IPS-NIHi7 (cell line): ENCODE data around the gene PSMB4.

Experiments used
- DNase-seq: peaks from one replicate; pipeline ENCODE4 v3.0.0; 2012; ENCODE audit warnings: mixed read lengths; ENCODE audit errors: extremely low spot score

PSMB4 gene

DNA sequence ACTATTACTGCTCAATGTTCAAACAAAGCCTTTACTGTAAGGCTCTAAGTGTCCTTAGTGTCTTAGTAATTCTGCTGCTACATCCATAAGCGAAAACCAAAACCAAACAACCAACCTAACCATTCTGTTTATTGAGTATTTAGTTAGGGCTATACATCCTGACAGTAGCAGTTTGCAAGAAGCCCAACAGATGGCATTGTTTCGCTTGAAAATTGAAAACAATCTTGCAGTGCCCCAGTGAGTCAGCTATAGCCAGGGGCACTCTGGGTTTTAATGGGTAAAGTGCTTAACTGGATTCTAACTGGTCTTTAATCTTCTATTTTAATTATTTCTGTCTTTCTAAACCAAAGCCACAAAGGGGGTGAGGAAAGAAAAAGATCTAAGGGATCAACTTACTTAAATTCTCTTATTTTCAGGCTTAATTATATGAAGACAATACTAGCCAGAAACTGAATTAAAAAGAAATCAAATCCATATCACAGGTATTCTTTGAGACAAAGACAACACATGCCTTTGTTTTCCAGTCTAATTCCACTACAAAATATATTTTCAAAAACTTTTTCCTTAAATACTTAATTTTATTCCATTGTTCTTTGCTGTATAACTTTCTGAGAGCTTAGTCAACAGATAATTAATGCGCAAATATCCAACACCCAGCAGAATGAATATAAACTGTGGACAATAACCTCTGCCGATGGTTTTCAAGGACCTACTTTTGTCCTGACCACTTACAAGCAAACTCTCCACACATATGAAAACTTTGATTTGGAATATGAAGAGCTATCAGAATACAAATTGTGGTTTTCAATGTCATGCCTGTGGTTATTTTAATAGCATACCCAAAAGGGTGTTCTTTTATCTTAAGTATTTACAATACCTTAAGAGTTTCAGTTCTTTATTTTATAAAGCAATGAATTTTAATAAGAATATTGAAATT is 44.7 kb downstream of the PSMB4 start:
- DNase-seq = peak; percentile 86

DNA sequence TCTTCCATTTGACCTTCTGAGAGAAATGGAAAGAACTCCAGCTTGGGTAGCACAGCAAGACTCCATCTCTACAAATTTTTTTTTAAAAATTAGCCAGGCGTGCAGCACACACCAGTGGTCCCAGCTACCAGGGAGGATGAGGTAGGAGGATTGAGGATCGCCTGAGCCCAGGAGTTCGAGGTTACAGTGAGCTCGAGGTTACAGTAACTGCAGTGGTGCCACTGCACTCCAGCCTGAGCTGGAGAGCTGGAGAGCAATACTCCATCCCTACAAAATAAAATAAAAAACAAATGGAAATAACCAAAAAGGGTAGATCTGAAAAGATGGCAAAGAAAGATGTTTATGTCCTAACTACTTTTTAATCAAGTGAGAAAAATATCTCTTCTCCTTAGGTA is 45.4 kb downstream of the PSMB4 start:
- DNase-seq = no peak

DNA sequence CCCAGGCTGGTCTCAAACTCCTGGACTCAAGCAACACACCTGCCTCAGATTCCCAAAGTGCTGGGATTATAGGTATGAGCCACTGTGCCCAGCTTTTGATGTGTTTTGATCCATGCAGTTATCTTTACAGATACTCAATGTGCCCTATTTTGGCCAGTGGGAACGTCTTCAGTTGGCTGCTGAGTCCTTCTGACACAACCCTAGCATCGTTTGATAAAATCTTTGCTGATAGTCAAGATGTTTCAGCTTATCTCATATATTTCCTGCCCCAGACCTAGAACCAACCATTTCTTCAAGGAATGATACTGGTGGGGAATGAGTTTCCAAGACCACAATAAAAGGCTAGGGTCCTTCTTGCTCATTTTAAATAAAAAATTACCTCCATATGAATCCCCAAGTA is 48.3 kb downstream of the PSMB4 start:
- no peak for DNase-seq
